OCI-LY1 (cell line): ENCODE results near the gene KRTAP10-9.

Source experiments
- CTCF ChIP-seq: fragments of 200-600 bp; sonication (generic), shearing (Covaris generic); IDR thresholded peaks from 2 replicates; pipeline ENCODE4 v1.5.1; 2017; ENCODE audit warnings: mild to moderate bottlenecking, antibody characterized with exemption, low read length, moderate library complexity, mixed read lengths
- EZH2 ChIP-seq: fragments of 200-600 bp; sonication (generic), shearing (Covaris generic); IDR thresholded peaks from 2 replicates; pipeline ENCODE4 v1.8.0; 2017; ENCODE audit warnings: borderline replicate concordance, mixed run types, mild to moderate bottlenecking, antibody characterized with exemption, low read length, moderate library complexity, mixed read lengths

GRCh38 chr21:44639331-44639655, 12.4 kb downstream of the KRTAP10-9 start:
- no peak for TF ChIP-seq CTCF
- TF ChIP-seq EZH2: no peak
